Nephron progenitor cell (in vitro differentiated cells): ENCODE results near the gene TAF4.

Source experiments
- DNase-seq: peaks from one replicate; pipeline ENCODE4 v3.0.0; 2021
- H3K27ac Mint-ChIP-seq: 2 replicates; pipeline ENCODE4 v1.8.0; 2021; ENCODE audit warnings: mild to moderate bottlenecking, moderate library complexity, mixed read lengths
- H3K27me3 Mint-ChIP-seq: 2 replicates; pipeline ENCODE4 v1.8.0; 2021; ENCODE audit warnings: mild to moderate bottlenecking, low read depth, mixed read lengths; ENCODE audit not compliant: poor library complexity
- H3K36me3 Mint-ChIP-seq: 2 replicates; pipeline ENCODE4 v1.8.0; 2021; ENCODE audit warnings: low read depth, mixed read lengths
- H3K4me1 Mint-ChIP-seq: 2 replicates; pipeline ENCODE4 v1.8.0; 2021; ENCODE audit warnings: mixed read lengths
- H3K4me3 Mint-ChIP-seq: 2 replicates; pipeline ENCODE4 v1.8.0; 2021; ENCODE audit warnings: mild to moderate bottlenecking, moderate library complexity, mixed read lengths
- H3K9me3 Mint-ChIP-seq: 2 replicates; pipeline ENCODE4 v1.8.0; 2021; ENCODE audit warnings: mild to moderate bottlenecking, moderate library complexity, mixed read lengths
- CTCF ChIP-seq: fragments of 200-600 bp; sonication (generic); IDR thresholded peaks from 2 replicates; pipeline ENCODE4 v1.5.0; 2021; ENCODE audit warnings: antibody characterized with exemption

TAF4 gene

GRCh38 chr20:62020935-62021701, 44.6 kb downstream of the TAF4 start:
- peaks cover 71% of the 10 kb centered on the region for H3K4me1 Mint-ChIP-seq
- H3K4me3 Mint-ChIP-seq, result no peak overlapping the region
- no peaks in the 10 kb centered on the region for H3K9me3 Mint-ChIP-seq
- H3K36me3 Mint-ChIP-seq, result peaks cover 4% of the 10 kb centered on the region
- no peak for DNase-seq
- no peaks in the 10 kb centered on the region for H3K27me3 Mint-ChIP-seq
- peak overlapping the region; percentile 75 for H3K27ac Mint-ChIP-seq
- TF ChIP-seq CTCF, result no peak

- H3K27ac Mint-ChIP-seq, result peak overlapping the region; percentile 6
- no peak for TF ChIP-seq CTCF
- no peaks in the 10 kb centered on the region for H3K36me3 Mint-ChIP-seq
- no peak overlapping the region for H3K4me3 Mint-ChIP-seq
- DNase-seq, result no peak
- H3K4me1 Mint-ChIP-seq, result peaks cover 71% of the 10 kb centered on the region
- no peaks in the 10 kb centered on the region for H3K9me3 Mint-ChIP-seq
- H3K27me3 Mint-ChIP-seq, result no peaks in the 10 kb centered on the region
Measured at GRCh38 chr20:62019881-62020492, 45.7 kb downstream of the TAF4 start.

- no peak for DNase-seq
- Mint-ChIP-seq H3K27ac (no peak overlapping the region), H3K9me3 (no peaks in the 10 kb centered on the region), H3K4me3 (no peak overlapping the region), H3K27me3 (no peaks in the 10 kb centered on the region), H3K36me3 (no peaks in the 10 kb centered on the region), H3K4me1 (peaks cover 64% of the 10 kb centered on the region)
- TF ChIP-seq CTCF, result no peak
Measured at GRCh38 chr20:62019144-62019805, 46.4 kb downstream of the TAF4 start.

- Mint-ChIP-seq H3K27me3 (no peaks in the 10 kb centered on the region), H3K27ac (no peak overlapping the region), H3K4me3 (no peak overlapping the region), H3K9me3 (no peaks in the 10 kb centered on the region), H3K4me1 (peaks cover 62% of the 10 kb centered on the region), H3K36me3 (peaks cover 1% of the 10 kb centered on the region)
- TF ChIP-seq CTCF, result no peak
- no peak for DNase-seq
Measured at GRCh38 chr20:62018437-62019143, 47.1 kb downstream of the TAF4 start.

GRCh38 chr20:62015540-62016288, 50.0 kb downstream of the TAF4 start:
- TF ChIP-seq CTCF, result no peak
- Mint-ChIP-seq H3K9me3 (no peaks in the 10 kb centered on the region), H3K4me1 (peaks cover 35% of the 10 kb centered on the region), H3K27me3 (peaks cover 3% of the 10 kb centered on the region), H3K27ac (peak overlapping the region; percentile 36), H3K4me3 (no peak overlapping the region), H3K36me3 (peaks cover 13% of the 10 kb centered on the region)
- DNase-seq, result no peak
